SK-N-SH (cell line): Measurements from ENCODE around the gene CPA4. TPM values are rescaled to one million over a fixed set of nuclear protein-coding genes. Genes with fewer than 3 reads are reported as not detected.

Experiments used
- CTCF ChIA-PET: fragments of 300-600, 350-600 bp; formaldehyde crosslinking; extraction: SDS; loops from one replicate; lab custom pipeline; 2021; lab: Yijun Ruan, JAX
- POLR2A ChIA-PET: fragments of 350-600 bp; sonication (Branson Sonifier 250); formaldehyde crosslinking; extraction: SDS; loops from one replicate; lab custom pipeline; 2020; ENCODE audit warnings: antibody characterized with exemption, inconsistent platforms; lab: Yijun Ruan, JAX
- DNase-seq: peaks from one replicate; pipeline ENCODE4 v3.0.0; 2012
- H2AFZ ChIP-seq: fragments of 200-600 bp; sonication (generic); 2 replicates; pipeline ENCODE4 v1.8.1; 2016; ENCODE audit warnings: antibody characterized with exemption, mild to moderate bottlenecking, low read depth
- H3F3A ChIP-seq: fragments of 200-600 bp; sonication (generic); replicated peaks from 2 replicates; pipeline ENCODE3; 2016; ENCODE audit warnings: antibody characterized with exemption, mild to moderate bottlenecking; ENCODE audit not compliant: insufficient read depth
- H3K27ac ChIP-seq, 2 experiments: fragments of 200-500 bp in 1 of 2; fragments of 200-600 bp in 1 of 2; sonication (Bioruptor generic) in 1 of 2; sonication (generic), shearing (Covaris generic) in 1 of 2; 2 replicates each; pipeline versions ENCODE4 v1.5.1 to v1.6.1; 2014 to 2016; ENCODE audit warnings: low read depth in 2 of 2, inconsistent platforms in 1 of 2, low read length in 1 of 2, mild to moderate bottlenecking in 1 of 2, mixed read lengths in 1 of 2
- H3K27me3 ChIP-seq: fragments of 200-600 bp; sonication (generic), shearing (Covaris generic); 2 replicates; pipeline ENCODE4 v1.6.1; 2016; ENCODE audit warnings: mixed run types; ENCODE audit not compliant: insufficient read depth
- H3K36me3 ChIP-seq, 2 experiments: fragments of 200-500 bp in 1 of 2; fragments of 200-600 bp in 1 of 2; sonication (Bioruptor generic) in 1 of 2; sonication (generic) in 1 of 2; replicated peaks in 1 of 2; 2 replicates each; pipeline versions ENCODE3 to v1.5.1; 2014 to 2016; ENCODE audit warnings: low read length in 1 of 2, mild to moderate bottlenecking in 1 of 2; ENCODE audit not compliant: insufficient read depth in 2 of 2, control insufficient read depth in 1 of 2
- H3K4me1 ChIP-seq, 2 experiments: fragments of 200-500 bp in 1 of 2; fragments of 200-600 bp in 1 of 2; sonication (Bioruptor generic) in 1 of 2; sonication (generic), shearing (Covaris generic) in 1 of 2; 2 replicates each; pipeline versions ENCODE4 v1.5.1 to v1.6.1; 2014 to 2016; ENCODE audit warnings: low read depth in 1 of 2, low read length in 1 of 2, mixed run types in 1 of 2; ENCODE audit not compliant: insufficient read depth in 2 of 2, control insufficient read depth in 1 of 2
- H3K4me2 ChIP-seq: fragments of 200-600 bp; sonication (generic), shearing (Covaris generic); 2 replicates; pipeline ENCODE4 v1.6.1; 2017; ENCODE audit warnings: mixed run types
- H3K4me3 ChIP-seq, 2 experiments: fragments of 200-500 bp in 1 of 2; fragments of 200-600 bp in 1 of 2; sonication (Bioruptor generic) in 1 of 2; sonication (generic), shearing (Covaris generic) in 1 of 2; 2 replicates each; pipeline versions ENCODE4 v1.5.1 to v1.8.1; 2014 to 2016; ENCODE audit warnings: low read depth in 2 of 2, inconsistent platforms in 1 of 2, low read length in 1 of 2, mild to moderate bottlenecking in 1 of 2, mixed read lengths in 1 of 2, moderate library complexity in 1 of 2
- H3K79me2 ChIP-seq: fragments of 200-600 bp; sonication (generic); 2 replicates; pipeline ENCODE4 v1.8.1; 2017; ENCODE audit warnings: mild to moderate bottlenecking; ENCODE audit not compliant: insufficient read depth
- H3K9ac ChIP-seq: fragments of 200-600 bp; sonication (generic); 2 replicates; pipeline ENCODE4 v1.6.1; 2017; ENCODE audit warnings: mixed run types
- H3K9me2 ChIP-seq: fragments of 200-600 bp; sonication (generic); 2 replicates; pipeline ENCODE4 v1.6.1; 2017; ENCODE audit warnings: mixed run types
- H3K9me3 ChIP-seq: fragments of 200-600 bp; sonication (generic); 2 replicates; pipeline ENCODE4 v1.6.1; 2017; ENCODE audit warnings: mixed run types, mild to moderate bottlenecking, moderate library complexity
- H4K20me1 ChIP-seq: fragments of 200-600 bp; sonication (generic); 2 replicates; pipeline ENCODE4 v1.6.1; 2017; ENCODE audit warnings: mild to moderate bottlenecking, mixed run types; ENCODE audit not compliant: insufficient read depth
- CHD2 ChIP-seq: fragments of 150-350 bp; IDR thresholded peaks from 2 replicates; pipeline ENCODE4 v1.6.1; 2018; ENCODE audit warnings: low read length; ENCODE audit not compliant: partially characterized antibody
- ELF1 ChIP-seq: IDR thresholded peaks from 2 replicates; pipeline ENCODE4 v1.4.0; 2012
- GABPA ChIP-seq: IDR thresholded peaks from 2 replicates; pipeline ENCODE4 v1.4.0; 2012; ENCODE audit warnings: low read depth, mild to moderate bottlenecking
- GATA2 ChIP-seq: sonication (generic); formaldehyde crosslinking; IDR thresholded peaks from 2 replicates; pipeline ENCODE4 v1.5.0; 2020; ENCODE audit warnings: mild to moderate bottlenecking, missing genetic modification reagents
- NFIC ChIP-seq: IDR thresholded peaks from 2 replicates; pipeline ENCODE4 v1.4.0; 2012; ENCODE audit warnings: borderline replicate concordance
- NRF1 ChIP-seq: IDR thresholded peaks from 2 replicates; pipeline ENCODE4 v1.6.1; 2012; ENCODE audit warnings: low read depth, mild to moderate bottlenecking, low read length
- RCOR1 ChIP-seq: fragments of 150-350 bp; IDR thresholded peaks from 2 replicates; pipeline ENCODE4 v1.6.1; 2017; ENCODE audit warnings: antibody characterized with exemption, low read length
- RFX5 ChIP-seq: IDR thresholded peaks from 2 replicates; pipeline ENCODE4 v1.6.1; 2012; ENCODE audit warnings: mild to moderate bottlenecking, improper control_type of control experiment, low read length
- RXRA ChIP-seq: IDR thresholded peaks from 2 replicates; pipeline ENCODE4 v1.4.0; 2012; ENCODE audit warnings: low read depth, mild to moderate bottlenecking, borderline replicate concordance
- SIN3A ChIP-seq: IDR thresholded peaks from 2 replicates; pipeline ENCODE4 v1.6.1; 2012; ENCODE audit warnings: low read depth, mild to moderate bottlenecking, low read length, moderate library complexity, borderline replicate concordance
- SMC3 ChIP-seq: IDR thresholded peaks from 2 replicates; pipeline ENCODE4 v1.6.1; 2012; ENCODE audit warnings: low read depth, low read length, improper control_type of control experiment
- TAF1 ChIP-seq: IDR thresholded peaks from 2 replicates; pipeline ENCODE4 v1.6.1; 2012; ENCODE audit warnings: low read depth, mild to moderate bottlenecking, low read length, moderate library complexity, borderline replicate concordance
- TCF12 ChIP-seq: IDR thresholded peaks from 2 replicates; pipeline ENCODE4 v1.4.0; 2012
- WGBS: methylation state at CpG from one replicate; pipeline ENCODE4 v1.1.6; 2017; ENCODE audit warnings: low lambda C conversion rate; 5-methylcytosine and 5-hydroxymethylcytosine counted together
- polyA plus RNA-seq, 3 experiments: library from polyadenylated mRNA; depleted of rRNA; stranded (reverse); fragments of >200 nt; gene quantifications; 2 replicates each; pipeline ENCODE4 v1.2.3, GENCODE V29; 2012
- TF ChIP-seq, protein P1 (sequence below): fragments of 150-350 bp; IDR thresholded peaks from 2 replicates; pipeline ENCODE4 v1.6.1; 2017; ENCODE audit warnings: antibody characterized with exemption, low read length, low read depth, borderline replicate concordance
- TF ChIP-seq, protein P2 (sequence below): fragments of 200-600 bp; sonication (generic); IDR thresholded peaks from 2 replicates; pipeline ENCODE4 v1.6.1; 2017; ENCODE audit warnings: antibody characterized with exemption, mild to moderate bottlenecking, moderate library complexity
- TF ChIP-seq, protein P3 (sequence below): IDR thresholded peaks from 2 replicates; pipeline ENCODE4 v1.4.0; 2012; ENCODE audit warnings: low read depth, borderline replicate concordance

CPA4 gene
- polyA plus RNA-seq, 1 of the 3 experiments (the other 2 are of a cell fraction), result 176 TPM

DNA sequence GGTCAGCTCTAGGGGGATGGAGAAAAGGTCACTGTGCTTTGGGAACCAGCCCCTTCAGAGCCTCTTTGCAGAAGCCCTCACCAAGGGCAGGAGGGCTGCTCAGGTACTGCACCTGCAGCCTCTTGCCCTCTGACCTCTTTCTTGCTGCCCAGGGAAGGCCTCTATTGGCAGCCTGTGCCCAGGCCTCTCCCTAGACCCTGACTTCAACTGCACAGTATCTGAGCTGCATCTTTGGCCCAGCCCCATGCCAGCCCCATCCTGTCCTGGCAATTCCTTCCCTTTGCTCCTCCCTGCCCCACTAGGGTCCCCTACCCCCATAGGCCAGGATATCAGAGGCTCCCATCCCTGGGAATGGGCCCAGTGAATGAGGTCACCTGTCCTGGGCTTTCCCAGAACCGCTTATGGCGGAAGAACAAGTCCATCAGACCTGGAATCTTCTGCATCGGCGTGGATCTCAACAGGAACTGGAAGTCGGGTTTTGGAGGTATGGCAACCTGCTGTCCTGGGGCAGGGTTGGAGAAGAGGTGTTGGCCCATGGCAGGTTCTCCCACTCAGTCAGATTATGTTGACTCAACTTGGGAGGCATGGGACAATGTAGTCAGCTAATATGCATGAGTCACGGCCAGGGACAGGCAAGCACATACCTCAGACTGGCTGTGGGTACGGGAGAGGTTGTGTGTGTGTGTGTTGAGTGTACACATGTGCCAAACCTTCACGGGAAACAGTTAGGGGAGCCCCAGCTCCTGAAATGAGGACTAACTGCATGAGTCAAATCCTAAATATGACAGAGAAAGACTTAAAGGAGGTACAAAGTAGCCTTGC is 70.3 kb downstream of the CPA4 start (continued):
- TF ChIP-seq NRF1 (no peak), RFX5 (no peak), SMC3 (no peak), GATA2 (CRISPR knock-in tag) (no peak), TCF12 (peak; percentile 90), GABPA (no peak; the same call in 1 of the 2 replicates), CHD2 (no peak), ELF1 (no peak), RXRA (peak; percentile 52; the same call in 1 of the 2 replicates), SIN3A (no peak; the same call in 1 of the 2 replicates), TAF1 (no peak)
- TF ChIP-seq, protein P1, sequence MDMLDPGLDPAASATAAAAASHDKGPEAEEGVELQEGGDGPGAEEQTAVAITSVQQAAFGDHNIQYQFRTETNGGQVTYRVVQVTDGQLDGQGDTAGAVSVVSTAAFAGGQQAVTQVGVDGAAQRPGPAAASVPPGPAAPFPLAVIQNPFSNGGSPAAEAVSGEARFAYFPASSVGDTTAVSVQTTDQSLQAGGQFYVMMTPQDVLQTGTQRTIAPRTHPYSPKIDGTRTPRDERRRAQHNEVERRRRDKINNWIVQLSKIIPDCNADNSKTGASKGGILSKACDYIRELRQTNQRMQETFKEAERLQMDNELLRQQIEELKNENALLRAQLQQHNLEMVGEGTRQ, result no peak
- TF ChIP-seq, protein P2, sequence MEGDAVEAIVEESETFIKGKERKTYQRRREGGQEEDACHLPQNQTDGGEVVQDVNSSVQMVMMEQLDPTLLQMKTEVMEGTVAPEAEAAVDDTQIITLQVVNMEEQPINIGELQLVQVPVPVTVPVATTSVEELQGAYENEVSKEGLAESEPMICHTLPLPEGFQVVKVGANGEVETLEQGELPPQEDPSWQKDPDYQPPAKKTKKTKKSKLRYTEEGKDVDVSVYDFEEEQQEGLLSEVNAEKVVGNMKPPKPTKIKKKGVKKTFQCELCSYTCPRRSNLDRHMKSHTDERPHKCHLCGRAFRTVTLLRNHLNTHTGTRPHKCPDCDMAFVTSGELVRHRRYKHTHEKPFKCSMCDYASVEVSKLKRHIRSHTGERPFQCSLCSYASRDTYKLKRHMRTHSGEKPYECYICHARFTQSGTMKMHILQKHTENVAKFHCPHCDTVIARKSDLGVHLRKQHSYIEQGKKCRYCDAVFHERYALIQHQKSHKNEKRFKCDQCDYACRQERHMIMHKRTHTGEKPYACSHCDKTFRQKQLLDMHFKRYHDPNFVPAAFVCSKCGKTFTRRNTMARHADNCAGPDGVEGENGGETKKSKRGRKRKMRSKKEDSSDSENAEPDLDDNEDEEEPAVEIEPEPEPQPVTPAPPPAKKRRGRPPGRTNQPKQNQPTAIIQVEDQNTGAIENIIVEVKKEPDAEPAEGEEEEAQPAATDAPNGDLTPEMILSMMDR, result no peak
- TF ChIP-seq, protein P3, sequence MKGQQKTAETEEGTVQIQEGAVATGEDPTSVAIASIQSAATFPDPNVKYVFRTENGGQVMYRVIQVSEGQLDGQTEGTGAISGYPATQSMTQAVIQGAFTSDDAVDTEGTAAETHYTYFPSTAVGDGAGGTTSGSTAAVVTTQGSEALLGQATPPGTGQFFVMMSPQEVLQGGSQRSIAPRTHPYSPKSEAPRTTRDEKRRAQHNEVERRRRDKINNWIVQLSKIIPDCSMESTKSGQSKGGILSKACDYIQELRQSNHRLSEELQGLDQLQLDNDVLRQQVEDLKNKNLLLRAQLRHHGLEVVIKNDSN, result no peak; the same call in 1 of the 2 replicates

DNA sequence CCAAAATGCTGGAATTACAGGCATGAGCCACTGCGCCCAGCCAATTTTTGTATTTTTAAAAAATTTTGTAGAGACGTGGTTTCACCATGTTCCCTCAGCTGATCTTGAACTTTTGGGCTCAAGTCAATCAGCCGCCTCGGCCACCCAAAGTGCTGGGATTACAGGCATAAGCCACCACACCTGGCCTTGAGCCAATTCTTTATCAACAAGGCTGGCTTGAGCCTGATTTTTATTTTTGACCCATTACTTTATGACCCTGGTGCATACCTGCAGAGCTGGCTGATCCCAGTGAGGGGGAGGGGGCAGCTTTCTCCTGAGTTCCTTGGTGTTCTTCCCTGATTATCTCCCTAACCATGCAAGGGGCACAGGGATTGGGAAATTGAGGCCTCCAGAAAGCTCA is 71.5 kb downstream of the CPA4 start:
- H3K27me3 ChIP-seq, result no peaks in the 10 kb centered on the region
- no peaks in the 10 kb centered on the region for H4K20me1 ChIP-seq
- peaks cover 13% of the 10 kb centered on the region for H3F3A ChIP-seq
- peak overlapping the region; percentile 66 to 96; a peak in 3 of 4 replicates for H3K27ac ChIP-seq
- H3K9me3 ChIP-seq, result no peaks in the 10 kb centered on the region
- TF ChIP-seq, protein P2, result no peak
- TF ChIP-seq RCOR1 (no peak), NFIC (0 out of 2 replicates have a peak, but pooled peaks have one; percentile 13)
- 96% methylated on average over 4 of the region's 4 CpGs for WGBS
- no peaks in the 10 kb centered on the region for H3K9me2 ChIP-seq
- H3K36me3 ChIP-seq, result no peaks in the 10 kb centered on the region
- no peak for DNase-seq
- H3K4me1 ChIP-seq, result peaks cover 35 to 59% of the 10 kb centered on the region in 2 experiments
- H3K4me3 ChIP-seq, result no peak overlapping the region
- H2AFZ ChIP-seq, result no peak overlapping the region
- H3K9ac ChIP-seq, result no peak overlapping the region
- no peaks in the 10 kb centered on the region for H3K79me2 ChIP-seq
- ChIA-PET POLR2A (interaction anchor here (1.0 kb wide), 1 partner anchor 159 kb away, joined by 5 read pairs; the partner anchor contains the start of gene TMEM209), CTCF (interaction anchor here (1.0 kb wide), 1 partner anchor 11 kb away, joined by 3 read pairs; no protein-coding TSS in a partner anchor)
- no peak overlapping the region for H3K4me2 ChIP-seq
